Endometrial microvascular endothelial cells (primary cell): ENCODE measurements around the gene PRSS48. TPM values are rescaled to one million over a fixed set of nuclear protein-coding genes. Genes with fewer than 3 reads are reported as not detected.
"Not testable (repeated sequence)": the region's sequence is repeated elsewhere in the genome, so short reads cannot be mapped to it uniquely, and the experiment has no call there.

Experiments
- in situ Hi-C: cut with HindIII; loops from 2 replicates; pipeline ENCODE4 v1.10.0; 2017; ENCODE audit warnings: low sequenced_read_pairs, low pct_unique_long_range_greater_than_20kb; ENCODE audit errors: inconsistent ontology term
- total RNA-seq: library from RNA; depleted of rRNA; stranded (reverse); fragments of >200 nt; gene quantifications from one replicate; pipeline ENCODE4 v1.2.3, GENCODE V29; 2015; ENCODE audit errors: inconsistent ontology term

Gene PRSS48
- total RNA-seq, 1 donor from 2014 or later = not detected

- in situ Hi-C loops = no loop called here
Measured at GRCh38 chr4:151313306-151314009, 36.5 kb downstream of the PRSS48 start.

- in situ Hi-C loops = no loop called here
Measured at GRCh38 chr4:151314010-151314355, 37.0 kb downstream of the PRSS48 start.

GRCh38 chr4:151314479-151314878 lies 37.5 kb downstream of the PRSS48 start:
- in situ Hi-C loops = no loop called here

- in situ Hi-C loops = no loop called here
Measured at GRCh38 chr4:151315212-151315886, 38.4 kb downstream of the PRSS48 start.

- in situ Hi-C loops = no loop called here
Measured at GRCh38 chr4:151316645-151317044, 39.7 kb downstream of the PRSS48 start.

- in situ Hi-C loops = no loop called here
Measured at GRCh38 chr4:151318307-151319006, 41.5 kb downstream of the PRSS48 start.

- in situ Hi-C loops = no loop called here
Measured at GRCh38 chr4:151319490-151319889, 42.5 kb downstream of the PRSS48 start.

- in situ Hi-C loops = no loop called here
Measured at GRCh38 chr4:151321586-151321985, 44.6 kb downstream of the PRSS48 start.

GRCh38 chr4:151322161-151322560 lies 45.2 kb downstream of the PRSS48 start:
- in situ Hi-C loops = not testable (repeated sequence)

- in situ Hi-C loops = no loop called here
Measured at GRCh38 chr4:151322570-151322969, 45.6 kb downstream of the PRSS48 start.

GRCh38 chr4:151323667-151324066 lies 46.7 kb downstream of the PRSS48 start:
- in situ Hi-C loops = no loop called here

GRCh38 chr4:151324124-151324751 lies 47.3 kb downstream of the PRSS48 start:
- in situ Hi-C loops = no loop called here

- in situ Hi-C loops = no loop called here
Measured at GRCh38 chr4:151324752-151325110, 47.8 kb downstream of the PRSS48 start.

GRCh38 chr4:151325111-151325948 lies 48.4 kb downstream of the PRSS48 start, which contains the start of gene SH3D19:
Gene SH3D19 (minus strand): TSS chr4:151325605. CDS start chr4:151325352, 253 bp downstream.
- in situ Hi-C loops = no loop called here

- in situ Hi-C loops = no loop called here
Measured at GRCh38 chr4:151325949-151326246, 48.9 kb downstream of the PRSS48 start.

- in situ Hi-C loops = no loop called here
Measured at GRCh38 chr4:151329217-151330007, 52.5 kb downstream of the PRSS48 start.

GRCh38 chr4:151331276-151332042 lies 54.5 kb downstream of the PRSS48 start:
- in situ Hi-C loops = no loop called here
